HepG2 (cell line): ENCODE measurements around the gene RCN1. TPM values are rescaled to one million over a fixed set of nuclear protein-coding genes. Genes with fewer than 3 reads are reported as not detected.

Experiments used
- EP300 ChIP-seq, 3 experiments: sonication (generic) in 1 of 3; formaldehyde crosslinking in 1 of 3; IDR thresholded peaks; 2 replicates each; pipeline versions ENCODE4 v1.5.1 to v1.6.1; 2011 to 2020; ENCODE audit warnings: low read depth in 2 of 3, low read length in 2 of 3, borderline replicate concordance in 1 of 3, improper control_type of control experiment in 1 of 3, mild to moderate bottlenecking in 1 of 3, missing genetic modification reagents in 1 of 3, moderate library complexity in 1 of 3
- ZNF18 ChIP-seq: sonication (generic); formaldehyde crosslinking; IDR thresholded peaks from 2 replicates; pipeline ENCODE4 v1.8.0; 2022; ENCODE audit warnings: mild to moderate bottlenecking, missing genetic modification reagents; ENCODE audit not compliant: insufficient replicate concordance
- ZNF841 ChIP-seq: sonication (generic); formaldehyde crosslinking; IDR thresholded peaks from 2 replicates; pipeline ENCODE4 v1.8.1; 2023; ENCODE audit warnings: missing genetic modification reagents, borderline replicate concordance
- polyA plus RNA-seq, 8 experiments: library from polyadenylated mRNA; depleted of rRNA in 3 of 8; stranded (reverse) in 7 of 8; unstranded in 1 of 8; fragments of >200 nt; fragmentation: Illumina TruSeq in 4 of 8; extraction: Trizol in 4 of 8; gene quantifications; 2 replicates each; pipeline versions ENCODE4 v1.2.1 to v1.2.3, GENCODE V29; 2011 to 2016; ENCODE audit warnings: low read depth in 4 of 8, missing spikeins in 1 of 8, mixed read lengths in 1 of 8; ENCODE audit not compliant: insufficient read depth in 1 of 8
- total RNA-seq, 5 experiments: library from RNA; depleted of rRNA; stranded (reverse); fragments of >200 nt; fragmentation: Illumina TruSeq; extraction: Trizol; gene quantifications; 2 replicates each; pipeline ENCODE4 v1.2.3, GENCODE V29; 2016; ENCODE audit warnings: low read depth in 1 of 5
- TF ChIP-seq, protein P1 (sequence below), 2 experiments: sonication (generic) in 1 of 2; formaldehyde crosslinking in 1 of 2; IDR thresholded peaks; 2 replicates each; pipeline versions ENCODE4 v1.4.0 to v1.6.1; 2016 to 2020; ENCODE audit warnings: borderline replicate concordance in 1 of 2, low read depth in 1 of 2, mild to moderate bottlenecking in 1 of 2, missing genetic modification reagents in 1 of 2
- TF ChIP-seq, protein P2 (sequence below): sonication (generic); formaldehyde crosslinking; IDR thresholded peaks from 2 replicates; pipeline ENCODE4 v1.4.0; 2020; ENCODE audit warnings: missing genetic modification reagents, borderline replicate concordance

Gene RCN1
- total and polyA plus RNA-seq, 2 of the 13 experiments (the other 11 are each of a cell fraction or from before 2014, with no cell fraction given), result 22.0 to 28.5 TPM

GRCh38 chr11:32065865-32066629 lies 24.8 kb upstream of the RCN1 start (continued):
- TF ChIP-seq, protein P1, sequence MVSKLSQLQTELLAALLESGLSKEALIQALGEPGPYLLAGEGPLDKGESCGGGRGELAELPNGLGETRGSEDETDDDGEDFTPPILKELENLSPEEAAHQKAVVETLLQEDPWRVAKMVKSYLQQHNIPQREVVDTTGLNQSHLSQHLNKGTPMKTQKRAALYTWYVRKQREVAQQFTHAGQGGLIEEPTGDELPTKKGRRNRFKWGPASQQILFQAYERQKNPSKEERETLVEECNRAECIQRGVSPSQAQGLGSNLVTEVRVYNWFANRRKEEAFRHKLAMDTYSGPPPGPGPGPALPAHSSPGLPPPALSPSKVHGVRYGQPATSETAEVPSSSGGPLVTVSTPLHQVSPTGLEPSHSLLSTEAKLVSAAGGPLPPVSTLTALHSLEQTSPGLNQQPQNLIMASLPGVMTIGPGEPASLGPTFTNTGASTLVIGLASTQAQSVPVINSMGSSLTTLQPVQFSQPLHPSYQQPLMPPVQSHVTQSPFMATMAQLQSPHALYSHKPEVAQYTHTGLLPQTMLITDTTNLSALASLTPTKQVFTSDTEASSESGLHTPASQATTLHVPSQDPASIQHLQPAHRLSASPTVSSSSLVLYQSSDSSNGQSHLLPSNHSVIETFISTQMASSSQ (IDR thresholded peaks at IDR 0.05; ENCODE audit: low read depth), result no peak
- TF ChIP-seq, protein P1 (CRISPR knock-in tag; IDR thresholded peaks at IDR 0.05; ENCODE audit: borderline replicate concordance), result no peak
- no peak for TF ChIP-seq EP300 (IDR thresholded peaks at IDR 0.05; ENCODE audit: low read depth in 2 of 2, low read length in 2 of 2)
- TF ChIP-seq EP300 (CRISPR knock-in tag; IDR thresholded peaks at IDR 0.05; ENCODE audit: borderline replicate concordance), result no peak
- no peak for TF ChIP-seq ZNF18 (CRISPR knock-in tag)
- TF ChIP-seq ZNF841 (CRISPR knock-in tag), result no peak
- TF ChIP-seq, protein P2, sequence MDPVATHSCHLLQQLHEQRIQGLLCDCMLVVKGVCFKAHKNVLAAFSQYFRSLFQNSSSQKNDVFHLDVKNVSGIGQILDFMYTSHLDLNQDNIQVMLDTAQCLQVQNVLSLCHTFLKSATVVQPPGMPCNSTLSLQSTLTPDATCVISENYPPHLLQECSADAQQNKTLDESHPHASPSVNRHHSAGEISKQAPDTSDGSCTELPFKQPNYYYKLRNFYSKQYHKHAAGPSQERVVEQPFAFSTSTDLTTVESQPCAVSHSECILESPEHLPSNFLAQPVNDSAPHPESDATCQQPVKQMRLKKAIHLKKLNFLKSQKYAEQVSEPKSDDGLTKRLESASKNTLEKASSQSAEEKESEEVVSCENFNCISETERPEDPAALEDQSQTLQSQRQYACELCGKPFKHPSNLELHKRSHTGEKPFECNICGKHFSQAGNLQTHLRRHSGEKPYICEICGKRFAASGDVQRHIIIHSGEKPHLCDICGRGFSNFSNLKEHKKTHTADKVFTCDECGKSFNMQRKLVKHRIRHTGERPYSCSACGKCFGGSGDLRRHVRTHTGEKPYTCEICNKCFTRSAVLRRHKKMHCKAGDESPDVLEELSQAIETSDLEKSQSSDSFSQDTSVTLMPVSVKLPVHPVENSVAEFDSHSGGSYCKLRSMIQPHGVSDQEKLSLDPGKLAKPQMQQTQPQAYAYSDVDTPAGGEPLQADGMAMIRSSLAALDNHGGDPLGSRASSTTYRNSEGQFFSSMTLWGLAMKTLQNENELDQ, result no peak
